ENCODE measurements around the gene FBF1. TPM values are rescaled to one million over a fixed set of nuclear protein-coding genes. Genes with fewer than 3 reads are reported as not detected.

The FBF1 gene
- polyA plus RNA-seq, 1 donor (not counting 4 experiments of a cell fraction or from before 2014, with no cell fraction given): 4.3 TPM

DNA sequence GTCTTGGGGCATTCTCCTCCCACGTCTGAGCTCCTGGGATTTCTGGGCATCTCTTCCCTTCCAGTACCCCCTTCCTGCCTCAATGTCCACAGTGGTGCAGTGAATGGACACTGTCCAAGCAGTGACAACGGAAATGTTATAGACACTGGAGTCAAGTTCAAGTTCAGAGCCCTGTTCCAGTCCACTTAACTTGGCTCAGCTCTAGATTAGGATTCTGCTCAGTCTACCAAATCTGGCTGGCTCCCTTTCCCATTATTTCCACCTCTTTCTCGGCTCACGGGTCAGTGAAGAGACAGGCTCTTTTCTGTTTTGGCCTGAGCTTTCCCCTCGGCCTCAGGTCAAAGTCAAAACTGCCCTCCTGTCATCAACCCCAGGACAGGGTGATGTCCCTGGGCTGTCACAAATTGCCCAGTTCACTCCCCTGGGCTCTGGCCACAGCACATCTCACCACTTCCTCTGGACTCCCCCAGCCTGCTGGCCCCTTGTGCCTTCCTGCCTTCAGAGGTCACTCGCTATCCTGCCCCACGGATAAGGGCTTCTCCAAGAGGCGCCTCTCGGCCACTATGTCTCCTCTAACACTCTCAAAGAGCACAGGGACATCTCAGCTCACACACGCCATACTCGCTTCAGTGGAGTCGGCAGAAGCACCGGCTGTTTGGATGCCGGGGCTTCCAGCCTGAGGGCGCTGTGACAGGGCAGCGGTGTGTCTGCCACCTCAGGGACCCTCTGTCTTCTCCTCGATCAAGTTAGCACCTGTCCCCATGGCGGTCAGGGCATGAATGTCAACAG is 18.5 kb downstream of the FBF1 start:
- Histone ChIP-seq H3K9me1 (ENCODE audit: control insufficient read depth, extremely low read depth, insufficient read depth, low read length) (no peaks in the 10 kb centered on the region), H3K9ac (ENCODE audit: control insufficient read depth, extremely low read depth, insufficient read depth, low read length) (no peak overlapping the region), H3K79me2 (ENCODE audit: control insufficient read depth, insufficient read depth, low read length) (no peaks in the 10 kb centered on the region), H2AFZ (ENCODE audit: control insufficient read depth, low read length) (no peak overlapping the region), H3K27me3 (ENCODE audit: control insufficient read depth, extremely low read depth, insufficient read depth, low read length) (no peaks in the 10 kb centered on the region), H3K4me1 (ENCODE audit: control insufficient read depth, extremely low read depth, insufficient read depth, low read length) (peaks cover 7% of the 10 kb centered on the region), H3K27ac (ENCODE audit: control insufficient read depth, insufficient read depth, low read length) (no peak overlapping the region), H3K4me2 (ENCODE audit: control insufficient read depth, extremely low read depth, insufficient read depth, low read depth, low read length) (no peak overlapping the region), H3K36me3 (ENCODE audit: control insufficient read depth in 2 of 2, extremely low read depth in 1 of 2, insufficient read depth in 2 of 2, low read length in 2 of 2) (peaks cover 0 to 1% of the 10 kb centered on the region in 2 experiments), H3K9me3 (ENCODE audit: control insufficient read depth, low read depth, low read length) (no peaks in the 10 kb centered on the region), H4K20me1 (ENCODE audit: control insufficient read depth, extremely low read depth, insufficient read depth, low read length) (no peaks in the 10 kb centered on the region), H3K4me3 (ENCODE audit: control insufficient read depth in 2 of 3, extremely low read depth in 1 of 3, insufficient read depth in 2 of 3, low read depth in 1 of 3, low read length in 3 of 3) (no peak overlapping the region)
- dilution Hi-C loops (cut with MboI; ENCODE audit: extremely low pct_ligation_motif_present, low sequenced_read_pairs): no loop called here
- DNase-seq (ENCODE audit: low read depth, low spot score) (no peak), FAIRE-seq (no peak)
- TF ChIP-seq, protein P1, sequence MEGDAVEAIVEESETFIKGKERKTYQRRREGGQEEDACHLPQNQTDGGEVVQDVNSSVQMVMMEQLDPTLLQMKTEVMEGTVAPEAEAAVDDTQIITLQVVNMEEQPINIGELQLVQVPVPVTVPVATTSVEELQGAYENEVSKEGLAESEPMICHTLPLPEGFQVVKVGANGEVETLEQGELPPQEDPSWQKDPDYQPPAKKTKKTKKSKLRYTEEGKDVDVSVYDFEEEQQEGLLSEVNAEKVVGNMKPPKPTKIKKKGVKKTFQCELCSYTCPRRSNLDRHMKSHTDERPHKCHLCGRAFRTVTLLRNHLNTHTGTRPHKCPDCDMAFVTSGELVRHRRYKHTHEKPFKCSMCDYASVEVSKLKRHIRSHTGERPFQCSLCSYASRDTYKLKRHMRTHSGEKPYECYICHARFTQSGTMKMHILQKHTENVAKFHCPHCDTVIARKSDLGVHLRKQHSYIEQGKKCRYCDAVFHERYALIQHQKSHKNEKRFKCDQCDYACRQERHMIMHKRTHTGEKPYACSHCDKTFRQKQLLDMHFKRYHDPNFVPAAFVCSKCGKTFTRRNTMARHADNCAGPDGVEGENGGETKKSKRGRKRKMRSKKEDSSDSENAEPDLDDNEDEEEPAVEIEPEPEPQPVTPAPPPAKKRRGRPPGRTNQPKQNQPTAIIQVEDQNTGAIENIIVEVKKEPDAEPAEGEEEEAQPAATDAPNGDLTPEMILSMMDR (optimal IDR thresholded peaks at IDR 0.05 in 1 of 3, IDR thresholded peaks at IDR 0.05 in 1 of 3, conservative IDR thresholded peaks at IDR 0.05 in 1 of 3; ENCODE audit: extremely low read depth in 1 of 3, insufficient read depth in 2 of 3, low read length in 3 of 3): no peak
- no peak for TF ChIP-seq EZH2 (IDR thresholded peaks at IDR 0.05; ENCODE audit: low read length)

DNA sequence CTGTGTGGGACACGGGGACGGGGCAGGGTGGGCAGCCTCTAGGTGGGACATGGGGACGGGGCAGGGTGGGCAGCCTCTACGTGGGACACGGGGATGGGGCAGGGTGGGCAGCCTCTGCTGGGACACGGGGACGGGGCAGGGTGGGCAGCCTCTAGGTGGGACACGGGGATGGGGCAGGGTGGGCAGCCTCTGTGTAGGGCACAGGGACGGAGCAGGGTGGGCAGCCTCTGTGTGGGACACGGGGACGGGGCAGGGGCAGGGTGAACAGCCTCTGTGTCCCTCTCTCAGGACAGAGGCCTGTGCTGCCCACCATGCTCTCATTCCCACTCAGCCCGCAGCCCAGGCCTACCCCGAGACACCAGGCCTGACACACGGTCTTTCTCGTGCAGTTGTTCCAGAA is 19.2 kb downstream of the FBF1 start:
- H3K4me2 ChIP-seq (ENCODE audit: control insufficient read depth, extremely low read depth, insufficient read depth, low read depth, low read length): no peak overlapping the region
- no peak overlapping the region for H3K27ac ChIP-seq (ENCODE audit: control insufficient read depth, insufficient read depth, low read length)
- no peaks in the 10 kb centered on the region for H3K9me3 ChIP-seq (ENCODE audit: control insufficient read depth, low read depth, low read length)
- no peak overlapping the region for H3K9ac ChIP-seq (ENCODE audit: control insufficient read depth, extremely low read depth, insufficient read depth, low read length)
- no peak overlapping the region for H2AFZ ChIP-seq (ENCODE audit: control insufficient read depth, low read length)
- no peaks in the 10 kb centered on the region for H3K79me2 ChIP-seq (ENCODE audit: control insufficient read depth, insufficient read depth, low read length)
- DNase-seq (ENCODE audit: low read depth, low spot score) (no peak), FAIRE-seq (no peak)
- H3K4me3 ChIP-seq (ENCODE audit: control insufficient read depth in 2 of 3, extremely low read depth in 1 of 3, insufficient read depth in 2 of 3, low read depth in 1 of 3, low read length in 3 of 3): no peak overlapping the region
- H3K36me3 ChIP-seq (ENCODE audit: control insufficient read depth in 2 of 2, extremely low read depth in 1 of 2, insufficient read depth in 2 of 2, low read length in 2 of 2): peaks cover 0 to 1% of the 10 kb centered on the region in 2 experiments
- dilution Hi-C loops (cut with MboI; ENCODE audit: extremely low pct_ligation_motif_present, low sequenced_read_pairs): no loop called here
- no peaks in the 10 kb centered on the region for H3K4me1 ChIP-seq (ENCODE audit: control insufficient read depth, extremely low read depth, insufficient read depth, low read length)
- TF ChIP-seq, protein P1 (optimal IDR thresholded peaks at IDR 0.05 in 1 of 3, IDR thresholded peaks at IDR 0.05 in 1 of 3, conservative IDR thresholded peaks at IDR 0.05 in 1 of 3; ENCODE audit: extremely low read depth in 1 of 3, insufficient read depth in 2 of 3, low read length in 3 of 3): no peak
- no peak for TF ChIP-seq EZH2 (IDR thresholded peaks at IDR 0.05; ENCODE audit: low read length)
- H4K20me1 ChIP-seq (ENCODE audit: control insufficient read depth, extremely low read depth, insufficient read depth, low read length): no peaks in the 10 kb centered on the region
- H3K9me1 ChIP-seq (ENCODE audit: control insufficient read depth, extremely low read depth, insufficient read depth, low read length): no peaks in the 10 kb centered on the region
- no peaks in the 10 kb centered on the region for H3K27me3 ChIP-seq (ENCODE audit: control insufficient read depth, extremely low read depth, insufficient read depth, low read length)

All from keratinocyte (primary cell).